Esophagus mucosa (tissue), 1 donor: ENCODE data around the gene FAM174B. TPM values are rescaled to one million over a fixed set of nuclear protein-coding genes. Genes with fewer than 3 reads are reported as not detected.
"Not testable (repeated sequence)": the region's sequence is repeated elsewhere in the genome, so short reads cannot be mapped to it uniquely, and the experiment has no call there.

ENCODE experiments used
- ATAC-seq: fragments of 200-7000 bp; cut with Tn5 transposase; one replicate; pipeline ENCODE4 v1.9.1; 2020
- total RNA-seq: library from RNA; stranded (reverse); gene quantifications from one replicate; pipeline ENCODE4 v1.2.4, GENCODE V29; 2023
- donor health status: DM: yes; HTN: yes; CAD: no.

Gene FAM174B
- total RNA-seq, 1 donor from 2014 or later = 4.3 TPM

GRCh38 chr15:92617549-92618520 lies 37.7 kb downstream of the FAM174B start:
- no peak for ATAC-seq

DNA sequence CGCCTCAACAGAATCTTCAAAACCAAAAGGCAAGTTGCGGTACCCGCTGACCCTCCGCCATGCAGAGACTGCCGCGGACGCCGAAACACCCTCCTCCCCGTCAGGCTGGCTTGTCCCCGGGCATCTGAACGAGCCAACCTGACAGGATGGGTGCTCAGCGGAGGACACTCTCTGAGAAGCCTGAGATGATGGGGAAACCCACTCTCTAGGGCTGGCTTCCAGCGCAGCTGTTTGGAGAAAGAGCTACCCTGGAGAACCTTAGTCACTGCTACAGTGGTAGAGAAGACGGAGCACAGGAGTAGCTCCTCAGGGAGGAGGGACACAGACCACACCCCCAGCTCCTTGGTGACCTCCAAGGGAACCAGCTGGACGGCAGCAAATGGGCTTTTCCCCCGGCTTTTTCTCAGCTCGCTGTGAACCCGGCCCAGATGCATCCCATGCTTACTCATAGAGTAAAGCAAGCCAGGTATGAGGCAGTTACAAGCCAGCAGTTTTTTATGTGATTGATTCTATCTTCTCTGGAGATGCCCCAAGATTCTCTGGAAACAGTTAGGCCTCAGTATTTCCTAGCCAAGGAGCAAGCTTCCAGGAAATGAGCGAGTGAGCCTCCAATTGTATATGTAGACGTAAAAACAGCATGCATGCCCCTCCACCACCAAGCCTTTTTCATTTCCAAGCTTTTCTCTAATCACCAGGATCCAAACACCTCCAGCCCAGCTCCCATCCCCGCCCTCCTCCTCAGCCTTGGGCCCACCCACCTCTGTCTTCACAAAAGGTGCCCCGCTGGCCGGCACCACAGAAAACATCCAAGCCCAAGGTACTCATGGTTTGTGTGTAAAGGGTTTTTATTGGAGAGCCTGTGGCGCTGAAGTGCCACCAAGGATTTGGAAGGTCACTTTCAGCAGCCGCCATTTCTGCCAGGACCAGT lies 38.7 kb downstream of the FAM174B start:
- ATAC-seq = no peak

DNA sequence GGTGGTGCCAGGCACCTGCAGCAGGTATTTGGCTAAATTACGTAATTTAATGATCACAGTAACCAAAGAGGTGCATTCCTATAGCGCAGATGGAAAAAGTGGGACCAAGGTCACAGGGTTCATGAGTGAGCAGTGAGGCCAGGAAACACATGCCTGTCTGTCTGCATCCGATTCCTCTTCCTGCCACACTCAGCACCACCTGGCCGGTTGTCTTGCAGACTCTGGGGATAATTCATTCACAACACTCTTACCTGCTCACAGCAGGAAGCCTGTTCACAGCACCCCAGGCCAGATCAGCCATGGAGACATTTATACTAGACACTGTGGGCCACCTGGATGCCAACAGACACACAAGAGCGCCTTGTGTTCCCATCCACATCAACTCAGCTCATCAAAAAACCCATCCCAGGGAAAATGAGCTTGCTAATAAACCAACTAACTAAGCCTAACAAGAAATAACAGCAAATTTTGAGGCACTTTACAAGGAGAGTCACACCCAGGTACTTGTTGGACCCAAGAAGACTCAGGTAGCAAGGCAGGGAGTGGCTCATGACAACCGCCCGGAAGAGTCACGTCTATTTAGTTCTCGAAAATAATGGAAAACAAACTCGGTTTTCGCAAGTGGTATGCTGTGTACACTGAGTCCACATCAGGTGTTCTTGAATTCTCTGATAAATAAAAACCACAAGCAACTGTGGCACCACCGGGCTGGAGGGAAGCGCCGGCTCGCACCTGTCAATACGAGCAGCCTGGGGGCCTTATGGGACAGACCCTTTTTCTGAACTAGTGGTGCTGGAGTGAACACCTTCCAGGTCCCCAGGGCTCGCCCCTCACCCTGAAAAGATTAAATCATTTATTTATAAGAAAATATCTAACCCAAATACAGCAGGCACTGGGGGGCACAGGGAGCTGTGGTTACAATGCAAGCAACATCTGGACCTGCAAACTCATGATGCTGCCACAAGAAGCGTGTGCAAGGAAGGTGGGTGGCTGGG lies 40.5 kb downstream of the FAM174B start:
- no peak for ATAC-seq

- ATAC-seq = no peak
Observed at GRCh38 chr15:92614301-92614700, 41.3 kb downstream of the FAM174B start.

GRCh38 chr15:92613841-92614240 lies 41.7 kb downstream of the FAM174B start:
- ATAC-seq = no peak

GRCh38 chr15:92612891-92613290 lies 42.7 kb downstream of the FAM174B start:
- ATAC-seq = no peak

GRCh38 chr15:92611995-92612745 lies 43.4 kb downstream of the FAM174B start:
- ATAC-seq = no peak

GRCh38 chr15:92611150-92611549 lies 44.4 kb downstream of the FAM174B start:
- no peak for ATAC-seq

- ATAC-seq = no peak
Observed at GRCh38 chr15:92610101-92610520, 45.5 kb downstream of the FAM174B start.

DNA sequence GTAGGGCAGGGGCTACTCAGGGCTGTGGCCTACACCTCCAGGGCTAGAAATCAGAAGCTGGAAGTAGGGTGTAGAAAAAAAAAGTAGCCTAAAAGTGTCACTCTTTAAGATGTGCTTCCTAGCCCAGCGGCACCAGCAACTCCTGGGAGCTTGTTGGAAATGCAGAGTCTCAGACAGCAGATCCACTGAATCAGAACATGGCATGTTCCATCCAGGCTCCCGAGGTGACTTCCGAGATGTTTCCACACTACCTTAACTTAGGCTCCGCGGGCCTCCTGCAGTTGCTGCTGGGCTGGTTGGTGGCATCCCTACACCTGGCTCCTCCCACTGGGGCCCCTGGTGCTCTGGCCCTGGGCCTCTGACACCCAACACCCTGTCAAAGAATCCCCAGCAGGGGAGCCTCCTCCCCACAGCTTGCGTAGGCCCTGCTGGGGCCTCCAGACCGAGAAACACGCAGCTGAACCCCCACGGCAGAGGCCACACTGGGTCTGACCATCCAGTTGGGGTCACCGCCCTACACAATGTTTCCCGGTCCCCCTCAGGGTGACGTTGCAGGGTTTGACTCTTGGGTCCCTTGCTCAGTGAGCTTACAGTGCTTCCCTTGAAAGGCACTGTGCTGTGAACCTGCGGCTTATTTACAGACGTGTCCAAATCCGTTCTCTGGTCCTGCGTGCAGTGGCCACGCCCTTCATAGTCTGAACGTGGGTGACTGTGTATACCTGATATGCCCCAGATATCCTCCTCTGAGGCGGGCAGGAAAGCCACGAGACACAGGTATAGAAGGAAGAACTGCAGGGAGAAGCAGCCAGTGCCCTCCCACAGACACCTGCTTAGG lies 46.5 kb downstream of the FAM174B start:
- ATAC-seq = peak; percentile 13

GRCh38 chr15:92606836-92607150 lies 48.8 kb downstream of the FAM174B start:
- ATAC-seq = not testable (repeated sequence)

- no peak for ATAC-seq
Observed at GRCh38 chr15:92606126-92606835, 49.3 kb downstream of the FAM174B start.

GRCh38 chr15:92605225-92605944 lies 50.2 kb downstream of the FAM174B start:
- no peak for ATAC-seq

GRCh38 chr15:92603743-92604470 lies 51.7 kb downstream of the FAM174B start:
- ATAC-seq = peak; percentile 60

GRCh38 chr15:92603278-92603677 lies 52.3 kb downstream of the FAM174B start:
- no peak for ATAC-seq

GRCh38 chr15:92602267-92602593 lies 53.3 kb downstream of the FAM174B start:
- no peak for ATAC-seq

DNA sequence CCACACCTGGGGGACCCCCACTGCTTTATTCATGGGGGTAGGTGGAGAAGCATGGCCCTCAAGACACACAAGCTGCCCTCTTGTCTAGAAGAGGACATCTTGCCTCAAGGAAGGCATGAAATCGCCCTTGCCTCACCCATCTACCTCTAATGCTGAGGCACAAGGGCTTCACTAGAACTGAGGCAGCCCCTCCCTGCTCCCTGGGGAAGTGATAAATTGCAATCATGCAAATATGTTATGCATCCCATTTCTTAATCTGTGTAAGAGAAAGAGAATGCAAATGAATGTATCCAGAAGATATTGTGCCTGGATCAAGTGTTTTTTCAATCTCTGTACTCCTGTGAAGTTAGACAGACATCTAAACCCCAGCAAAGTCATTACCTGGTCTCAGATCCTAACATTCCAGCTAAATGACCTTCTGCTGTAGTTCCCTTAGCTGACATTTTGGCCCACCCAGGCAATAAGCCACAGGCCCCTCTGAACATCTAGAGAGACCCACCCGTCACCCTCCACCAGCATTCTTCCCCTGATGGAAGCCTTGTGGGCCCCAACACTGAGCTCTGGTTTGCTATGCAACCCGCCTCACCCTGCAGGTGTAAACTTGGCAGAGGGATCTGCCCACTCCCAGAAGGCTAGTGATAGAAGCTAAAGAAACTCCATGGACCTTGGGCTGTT lies 53.8 kb downstream of the FAM174B start:
- ATAC-seq = no peak

GRCh38 chr15:92600856-92601255 lies 54.7 kb downstream of the FAM174B start:
- no peak for ATAC-seq
